HEK293 (cell line): ENCODE data around the gene DNAAF5.

Source experiments
- CTCF ChIA-PET: fragments of 350-600 bp; formaldehyde crosslinking; extraction: SDS; loops from one replicate; lab custom pipeline; 2021; ENCODE audit warnings: antibody characterized with exemption; lab: Yijun Ruan, JAX
- POLR2A ChIA-PET: fragments of 300-600 bp; formaldehyde crosslinking; extraction: SDS; loops from one replicate; lab custom pipeline; 2020; ENCODE audit warnings: antibody characterized with exemption, inconsistent platforms; lab: Yijun Ruan, JAX
- H3K27ac ChIP-seq: fragments of 200-500 bp; sonication (Bioruptor generic); 2 replicates; pipeline ENCODE4 v1.5.1; 2014; ENCODE audit warnings: low read depth, low read length, control low read depth, inconsistent platforms; ENCODE audit errors: extremely low read depth
- H3K36me3 ChIP-seq, 2 experiments: fragments of 200-500 bp in 1 of 2; sonication (Bioruptor generic) in 1 of 2; 1 replicate in 1 of 2; 2 replicates in 1 of 2; pipeline ENCODE4 v1.5.1; 2014 to 2017; ENCODE audit warnings: inconsistent platforms in 2 of 2, low read length in 2 of 2; ENCODE audit not compliant: control insufficient read depth in 2 of 2, insufficient read depth in 1 of 2
- H3K4me1 ChIP-seq: fragments of 200-500 bp; sonication (Bioruptor generic); 2 replicates; pipeline ENCODE4 v1.5.1; 2014; ENCODE audit warnings: mild to moderate bottlenecking, low read length, inconsistent platforms; ENCODE audit not compliant: control insufficient read depth, insufficient read depth
- H3K4me3 ChIP-seq: 2 replicates; pipeline ENCODE4 v1.5.1; 2011; ENCODE audit warnings: low read depth, mild to moderate bottlenecking, control low read depth, low read length, moderate library complexity
- H3K9me3 ChIP-seq: fragments of 200-500 bp; sonication (Bioruptor generic); 2 replicates; pipeline ENCODE4 v1.5.1; 2014; ENCODE audit warnings: low read depth, low read length, inconsistent platforms; ENCODE audit not compliant: control insufficient read depth, insufficient read depth
- GFI1B ChIP-seq: fragments of 450-650 bp; formaldehyde crosslinking; IDR thresholded peaks from 2 replicates; pipeline ENCODE4 v1.5.1; 2016; ENCODE audit warnings: missing biosample characterization, missing genetic modification characterization
- KLF9 ChIP-seq: fragments of 450-650 bp; formaldehyde crosslinking; IDR thresholded peaks from 2 replicates; pipeline ENCODE4 v1.5.1; 2016; ENCODE audit warnings: missing biosample characterization, missing genetic modification characterization, low read depth
- PRDM4 ChIP-seq: fragments of 450-650 bp; formaldehyde crosslinking; IDR thresholded peaks from 2 replicates; pipeline ENCODE4 v1.5.1; 2017; ENCODE audit warnings: missing biosample characterization, missing genetic modification characterization
- SCRT1 ChIP-seq: fragments of 450-650 bp; formaldehyde crosslinking; IDR thresholded peaks from 2 replicates; pipeline ENCODE4 v1.5.1; 2016; ENCODE audit warnings: missing biosample characterization, missing genetic modification characterization, borderline replicate concordance
- WT1 ChIP-seq: fragments of 450-650 bp; formaldehyde crosslinking; IDR thresholded peaks from 2 replicates; pipeline ENCODE4 v1.5.1; 2016; ENCODE audit warnings: missing biosample characterization, missing genetic modification characterization
- ZBTB17 ChIP-seq: fragments of 450-650 bp; formaldehyde crosslinking; IDR thresholded peaks from 2 replicates; pipeline ENCODE4 v1.5.1; 2016; ENCODE audit warnings: missing biosample characterization, missing genetic modification characterization
- ZBTB20 ChIP-seq: fragments of 450-650 bp; formaldehyde crosslinking; IDR thresholded peaks from 2 replicates; pipeline ENCODE4 v1.5.1; 2016; ENCODE audit warnings: missing biosample characterization, missing genetic modification characterization
- ZBTB8A ChIP-seq: fragments of 450-650 bp; formaldehyde crosslinking; IDR thresholded peaks from 2 replicates; pipeline ENCODE4 v1.5.1; 2016; ENCODE audit warnings: missing biosample characterization, missing genetic modification characterization
- ZFHX2 ChIP-seq: fragments of 450-650 bp; formaldehyde crosslinking; conservative IDR thresholded peaks from 2 replicates; pipeline ENCODE4 v1.5.1; 2016; ENCODE audit warnings: missing biosample characterization, missing genetic modification characterization
- ZFP37 ChIP-seq: fragments of 450-650 bp; formaldehyde crosslinking; IDR thresholded peaks from 2 replicates; pipeline ENCODE4 v1.5.1; 2016; ENCODE audit warnings: missing biosample characterization, missing genetic modification characterization
- ZNF10 ChIP-seq: fragments of 450-650 bp; formaldehyde crosslinking; IDR thresholded peaks from 2 replicates; pipeline ENCODE4 v1.5.1; 2017; ENCODE audit warnings: missing biosample characterization, missing genetic modification characterization
- ZNF140 ChIP-seq: fragments of 450-650 bp; formaldehyde crosslinking; IDR thresholded peaks from 2 replicates; pipeline ENCODE4 v1.5.1; 2016; ENCODE audit warnings: missing biosample characterization, missing genetic modification characterization
- ZNF175 ChIP-seq: fragments of 450-650 bp; formaldehyde crosslinking; IDR thresholded peaks from 2 replicates; pipeline ENCODE4 v1.5.1; 2016; ENCODE audit warnings: missing biosample characterization, missing genetic modification characterization
- ZNF214 ChIP-seq: fragments of 450-650 bp; formaldehyde crosslinking; IDR thresholded peaks from 2 replicates; pipeline ENCODE4 v1.5.1; 2017; ENCODE audit warnings: missing biosample characterization, mild to moderate bottlenecking, missing genetic modification characterization, borderline replicate concordance
- ZNF24 ChIP-seq: fragments of 450-650 bp; formaldehyde crosslinking; IDR thresholded peaks from 2 replicates; pipeline ENCODE4 v1.5.1; 2016; ENCODE audit warnings: missing biosample characterization, missing genetic modification characterization
- ZNF274 ChIP-seq, 2 experiments: fragments of 200-500 bp in 1 of 2; fragments of 450-650 bp in 1 of 2; sonication (Bioruptor generic) in 1 of 2; formaldehyde crosslinking in 1 of 2; IDR thresholded peaks; 2 replicates each; pipeline versions ENCODE4 v1.5.1 to v1.6.1; 2014 to 2016; ENCODE audit warnings: borderline replicate concordance in 1 of 2, inconsistent platforms in 1 of 2, low read length in 1 of 2, missing biosample characterization in 1 of 2, missing genetic modification characterization in 1 of 2
- ZNF433 ChIP-seq: fragments of 450-650 bp; formaldehyde crosslinking; IDR thresholded peaks from 2 replicates; pipeline ENCODE4 v1.5.1; 2016; ENCODE audit warnings: missing biosample characterization, missing genetic modification characterization, low read depth
- ZNF529 ChIP-seq: fragments of 450-650 bp; formaldehyde crosslinking; IDR thresholded peaks from 2 replicates; pipeline ENCODE4 v1.5.1; 2017; ENCODE audit warnings: missing genetic modification characterization, missing biosample characterization; ENCODE audit not compliant: insufficient replicate concordance
- ZNF549 ChIP-seq: fragments of 450-650 bp; IDR thresholded peaks from 2 replicates; pipeline ENCODE4 v1.5.1; 2018; ENCODE audit warnings: missing biosample characterization, missing genetic modification characterization, mild to moderate bottlenecking, inconsistent platforms, moderate library complexity
- ZNF658 ChIP-seq: fragments of 450-650 bp; formaldehyde crosslinking; IDR thresholded peaks from 2 replicates; pipeline ENCODE4; 2016; ENCODE audit warnings: missing biosample characterization, missing genetic modification characterization
- ZNF707 ChIP-seq: fragments of 450-650 bp; formaldehyde crosslinking; IDR thresholded peaks from 2 replicates; pipeline ENCODE4 v1.5.1; 2016; ENCODE audit warnings: missing biosample characterization, missing genetic modification characterization
- ZNF776 ChIP-seq: fragments of 450-650 bp; formaldehyde crosslinking; IDR thresholded peaks from 2 replicates; pipeline ENCODE4 v1.5.0; 2017; ENCODE audit warnings: missing biosample characterization, missing genetic modification characterization, borderline replicate concordance
- ZNF785 ChIP-seq: fragments of 450-650 bp; formaldehyde crosslinking; IDR thresholded peaks from 2 replicates; pipeline ENCODE4 v1.5.1; 2016; ENCODE audit warnings: missing biosample characterization, missing genetic modification characterization
- ZSCAN18 ChIP-seq: fragments of 450-650 bp; formaldehyde crosslinking; IDR thresholded peaks from 2 replicates; pipeline ENCODE4 v1.5.1; 2016; ENCODE audit warnings: missing biosample characterization, missing genetic modification characterization
- ZXDB ChIP-seq: fragments of 450-650 bp; formaldehyde crosslinking; IDR thresholded peaks from 2 replicates; pipeline ENCODE4 v1.5.1; 2016; ENCODE audit warnings: missing biosample characterization, missing genetic modification characterization

DNAAF5 gene

GRCh38 chr7:778968-779451, 52.5 kb downstream of the DNAAF5 start:
- H3K9me3 ChIP-seq: no peaks in the 10 kb centered on the region
- CTCF ChIA-PET: no interaction called here
- H3K27ac ChIP-seq: no peak overlapping the region
- POLR2A ChIA-PET: no interaction called here
- H3K36me3 ChIP-seq: peaks cover 25 to 81% of the 10 kb centered on the region in 2 experiments
- no peak for TF ChIP-seq KLF9
- TF ChIP-seq ZNF140 (tag by site-specific recombination): no peak
- TF ChIP-seq ZNF776 (tag by site-specific recombination): no peak
- no peak for TF ChIP-seq ZNF707 (tag by site-specific recombination)
- no peak for TF ChIP-seq ZNF214
- TF ChIP-seq WT1 (tag by site-specific recombination): no peak
- no peak for TF ChIP-seq ZNF529
- TF ChIP-seq GFI1B: no peak
- no peak for TF ChIP-seq SCRT1 (tag by site-specific recombination)
- no peaks in the 10 kb centered on the region for H3K4me1 ChIP-seq
- H3K4me3 ChIP-seq: no peak overlapping the region

GRCh38 chr7:779480-779879, 53.0 kb downstream of the DNAAF5 start:
- Histone ChIP-seq H3K4me3 (no peak overlapping the region), H3K27ac (no peak overlapping the region), H3K4me1 (no peaks in the 10 kb centered on the region), H3K36me3 (peaks cover 25 to 82% of the 10 kb centered on the region in 2 experiments), H3K9me3 (no peaks in the 10 kb centered on the region)
- ChIA-PET POLR2A (no interaction called here), CTCF (no interaction called here)
- TF ChIP-seq ZNF658 (tag by site-specific recombination): no peak
- no peak for TF ChIP-seq ZXDB (tag by site-specific recombination)
- no peak for TF ChIP-seq ZFHX2
- no peak for TF ChIP-seq ZBTB17 (tag by site-specific recombination)
- no peak for TF ChIP-seq GFI1B
- no peak for TF ChIP-seq ZFP37 (tag by site-specific recombination)
- TF ChIP-seq ZBTB8A (tag by site-specific recombination): no peak
- no peak for TF ChIP-seq ZNF175
- TF ChIP-seq ZNF24 (tag by site-specific recombination): no peak

- TF ChIP-seq WT1 (tag by site-specific recombination): no peak
- no peak for TF ChIP-seq ZBTB20 (tag by site-specific recombination)
- no peak for TF ChIP-seq PRDM4 (tag by site-specific recombination)
- no peak for TF ChIP-seq ZNF549 (tag by site-specific recombination)
- TF ChIP-seq ZSCAN18 (tag by site-specific recombination): no peak
- no peak for TF ChIP-seq ZNF785 (tag by site-specific recombination)
- no peak for TF ChIP-seq ZNF433 (tag by site-specific recombination)
- no peak for TF ChIP-seq ZBTB8A (tag by site-specific recombination)
- no peak for TF ChIP-seq ZNF274 (IDR thresholded peaks at IDR 0.05; ENCODE audit: low read length)
- TF ChIP-seq ZNF274 (tag by site-specific recombination; IDR thresholded peaks at IDR 0.05; ENCODE audit: borderline replicate concordance): no peak
- TF ChIP-seq ZNF10 (tag by site-specific recombination): no peak
- Histone ChIP-seq H3K4me3 (no peak overlapping the region), H3K36me3 (peaks cover 22 to 83% of the 10 kb centered on the region in 2 experiments), H3K27ac (no peak overlapping the region), H3K9me3 (no peaks in the 10 kb centered on the region), H3K4me1 (no peaks in the 10 kb centered on the region)
- CTCF ChIA-PET: no interaction called here
- POLR2A ChIA-PET: no interaction called here
Measured at GRCh38 chr7:780081-780480, 53.6 kb downstream of the DNAAF5 start.
